Lower leg skin (tissue), 3 donors: ENCODE measurements around the gene UST.

Experiments
- CTCF ChIP-seq, 3 donors: fragments of 450-650 bp; IDR thresholded peaks; one replicate each; pipeline ENCODE4 v1.5.1; 2016; ENCODE audit warnings: antibody characterized with exemption in 3 of 3, mild to moderate bottlenecking in 3 of 3, moderate library complexity in 2 of 3
- POLR2A ChIP-seq, 2 donors: fragments of 450-650 bp; IDR thresholded peaks; one replicate each; pipeline ENCODE4 v1.6.1; 2016 to 2017; ENCODE audit warnings: antibody characterized with exemption in 2 of 2, mild to moderate bottlenecking in 1 of 2, moderate library complexity in 1 of 2

- TF ChIP-seq CTCF (IDR thresholded peaks at IDR 0.05) = no peak
- no peak for TF ChIP-seq POLR2A (IDR thresholded peaks at IDR 0.05)
These were observed 10.8 kb upstream of the UST start for GRCh38 chr6:148735989-148736388.
